ENCODE data around the gene DUSP9. TPM values are rescaled to one million over a fixed set of nuclear protein-coding genes. Genes with fewer than 3 reads are reported as not detected.
"Not testable (repeated sequence)": the region's sequence is repeated elsewhere in the genome, so short reads cannot be mapped to it uniquely, and the experiment has no call there.

Gene DUSP9
- total RNA-seq, 1 experiment from 2014 or later: 2.4 TPM

DNA sequence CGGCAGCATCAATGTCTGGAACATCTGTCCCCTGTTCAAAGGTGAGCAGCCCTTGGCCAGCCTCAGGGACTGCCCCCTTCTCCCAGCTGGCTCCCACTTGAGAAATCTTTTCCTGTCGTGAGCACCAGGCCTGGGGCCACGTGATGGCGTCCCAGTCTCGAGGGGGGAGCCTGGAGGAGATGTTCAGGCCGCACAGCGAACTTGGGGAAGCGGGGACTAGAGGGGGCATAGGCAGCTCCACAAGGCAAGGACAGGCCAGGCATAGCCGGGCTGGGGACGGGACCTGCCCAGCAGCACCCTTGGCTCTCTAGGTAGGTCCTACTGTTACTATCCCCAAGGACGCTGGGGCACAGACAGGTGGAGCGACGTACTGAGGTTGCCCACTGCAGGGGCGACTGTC is 43.5 kb downstream of the DUSP9 start:
- Histone ChIP-seq H2BK20ac (ENCODE audit: low read depth, low read length, poor library complexity, severe bottlenecking) (no peak overlapping the region), H3K4me1 (ENCODE audit: insufficient read depth, low read length) (no peaks in the 10 kb centered on the region; the same call in 1 of the 2 replicates), H2BK12ac (ENCODE audit: insufficient read length, low read depth, low read length) (no peak overlapping the region), H4K20me1 (ENCODE audit: control insufficient read depth, insufficient read depth, insufficient read length) (peaks cover 5% of the 10 kb centered on the region), H2BK15ac (ENCODE audit: low read depth, low read length) (no peak overlapping the region), H3K23ac (ENCODE audit: insufficient read length, low read depth, low read length) (no peak overlapping the region), H2BK5ac (ENCODE audit: insufficient read length, low read length) (no peak overlapping the region), H3K56ac (ENCODE audit: insufficient read length, low read depth, low read length) (no peak overlapping the region), H2AFZ (ENCODE audit: low read length) (no peak overlapping the region), H3K4ac (ENCODE audit: low read depth, low read length) (no peak overlapping the region), H2AK5ac (ENCODE audit: insufficient read length, low read length) (no peak overlapping the region), H3T11ph (ENCODE audit: low read length) (no peak overlapping the region), H3K27ac (ENCODE audit: insufficient read length, low read depth, low read length) (no peak overlapping the region), H4K5ac (ENCODE audit: insufficient read length, low read depth, low read length) (no peak overlapping the region), H4K91ac (ENCODE audit: insufficient read length, low read depth, low read length) (no peak overlapping the region), H3K79me1 (ENCODE audit: insufficient read depth, low read depth, low read length, poor library complexity, severe bottlenecking) (no peaks in the 10 kb centered on the region), H2BK120ac (ENCODE audit: low read depth, low read length, poor library complexity, severe bottlenecking) (no peak overlapping the region), H3K27me3 (ENCODE audit: insufficient read depth, low read length) (no peaks in the 10 kb centered on the region), H3K9me3 (ENCODE audit: control insufficient read depth, low read depth, low read length) (peaks cover 2% of the 10 kb centered on the region), H3K9ac (ENCODE audit: extremely low read depth, insufficient read length, low read length) (no peak overlapping the region), H3K14ac (ENCODE audit: insufficient read depth, low read length) (no peak overlapping the region), H3K4me2 (ENCODE audit: insufficient read depth, insufficient read length, low read length) (no peak overlapping the region), H3K79me2 (ENCODE audit: insufficient read depth, low read length) (no peaks in the 10 kb centered on the region; the same call in 1 of the 2 replicates), H4K8ac (replicated peaks; ENCODE audit: insufficient read length, low read depth, low read length) (no peak overlapping the region), H3K23me2 (ENCODE audit: insufficient read length, low read depth, low read length, poor library complexity, severe bottlenecking) (no peaks in the 10 kb centered on the region), H3K18ac (ENCODE audit: insufficient read length, low read depth, low read length) (no peak overlapping the region)
- Mint-ChIP-seq H3K27me3 (ENCODE audit: low read depth) (0 out of 2 replicates have a peak, but pooled peaks cover 2% of the 10 kb centered on the region), H3K36me3 (ENCODE audit: insufficient read depth in 1 of 3, low read depth in 3 of 3) (peaks cover 18 to 44% (median 43%) of the 10 kb centered on the region in 3 experiments; a peak in 6 of 7 replicates), H3K27ac (no peak overlapping the region), H3K9me3 (peaks cover 28 to 58% of the 10 kb centered on the region in 2 experiments), H3K4me3 (peak overlapping the region; percentile 29 to 65; a peak in 3 of 5 replicates), H3K4me1 (peaks cover 9 to 18% of the 10 kb centered on the region in 2 experiments)
- no peak for TF ChIP-seq CTCF (conservative IDR thresholded peaks at IDR 0.05)
- WGBS (ENCODE audit: extremely low coverage, insufficient read length, low lambda C conversion rate): no CpG with 5 or more reads among the region's 14 CpGs
- DNase-seq: no peak

- H4K91ac ChIP-seq (ENCODE audit: insufficient read length, low read depth, low read length); H3K79me1 ChIP-seq (ENCODE audit: insufficient read depth, low read depth, low read length, poor library complexity, severe bottlenecking); H2AFZ ChIP-seq (ENCODE audit: low read length); H3K4ac ChIP-seq (ENCODE audit: low read depth, low read length); H3K9ac ChIP-seq (ENCODE audit: extremely low read depth, insufficient read length, low read length); H3K14ac ChIP-seq (ENCODE audit: insufficient read depth, low read length); H3K27me3 ChIP-seq (ENCODE audit: insufficient read depth, low read length); H4K5ac ChIP-seq (ENCODE audit: insufficient read length, low read depth, low read length); H3K27ac ChIP-seq (ENCODE audit: insufficient read length, low read depth, low read length); H3K23me2 ChIP-seq (ENCODE audit: insufficient read length, low read depth, low read length, poor library complexity, severe bottlenecking); H3K4me2 ChIP-seq (ENCODE audit: insufficient read depth, insufficient read length, low read length); H3K27me3 Mint-ChIP-seq (ENCODE audit: low read depth); H2BK12ac ChIP-seq (ENCODE audit: insufficient read length, low read depth, low read length); H4K20me1 ChIP-seq (ENCODE audit: control insufficient read depth, insufficient read depth, insufficient read length); H2BK15ac ChIP-seq (ENCODE audit: low read depth, low read length); H3T11ph ChIP-seq (ENCODE audit: low read length); H2BK5ac ChIP-seq (ENCODE audit: insufficient read length, low read length); H2AK5ac ChIP-seq (ENCODE audit: insufficient read length, low read length); DNase-seq; H3K79me2 ChIP-seq (ENCODE audit: insufficient read depth, low read length); H3K9me3 ChIP-seq (ENCODE audit: control insufficient read depth, low read depth, low read length); H3K18ac ChIP-seq (ENCODE audit: insufficient read length, low read depth, low read length); H2BK120ac ChIP-seq (ENCODE audit: low read depth, low read length, poor library complexity, severe bottlenecking); H4K8ac ChIP-seq (replicated peaks; ENCODE audit: insufficient read length, low read depth, low read length); H3K27ac Mint-ChIP-seq; H3K4me1 ChIP-seq (ENCODE audit: insufficient read depth, low read length); H3K56ac ChIP-seq (ENCODE audit: insufficient read length, low read depth, low read length); H3K23ac ChIP-seq (ENCODE audit: insufficient read length, low read depth, low read length); H2BK20ac ChIP-seq (ENCODE audit: low read depth, low read length, poor library complexity, severe bottlenecking): not testable (repeated sequence)
- H3K4me3 Mint-ChIP-seq: peak overlapping the region in 1 of 2 experiments; percentile 27; a peak in 4 of 5 replicates
- no CpG with 5 or more reads among the region's 21 CpGs for WGBS (ENCODE audit: extremely low coverage, insufficient read length, low lambda C conversion rate)
- peaks cover 31 to 60% of the 10 kb centered on the region in 2 experiments for H3K9me3 Mint-ChIP-seq
- peaks cover 22 to 50% (median 49%) of the 10 kb centered on the region in 3 experiments; a peak in 6 of 7 replicates for H3K36me3 Mint-ChIP-seq (ENCODE audit: insufficient read depth in 1 of 3, low read depth in 3 of 3)
- peaks cover 6 to 14% of the 10 kb centered on the region in 2 experiments for H3K4me1 Mint-ChIP-seq
Observed at GRCh38 chrX:153691032-153691827, 44.2 kb downstream of the DUSP9 start.
